Testis (tissue), 3 donors: ENCODE results near the gene CZIB. TPM values are rescaled to one million over a fixed set of nuclear protein-coding genes. Genes with fewer than 3 reads are reported as not detected.

Experiments
- DNase-seq: peaks from one replicate; pipeline ENCODE4 v3.0.0-alpha.2; 2019
- H3K27ac ChIP-seq, 2 donors: fragments of 200-600 bp; sonication (generic); one replicate each; pipeline ENCODE4 v1.5.1; 2019
- H3K27me3 ChIP-seq: fragments of 200-600 bp; sonication (generic); one replicate; pipeline ENCODE4 v1.5.1; 2019
- H3K36me3 ChIP-seq: fragments of 200-600 bp; sonication (generic); one replicate; pipeline ENCODE4 v1.5.1; 2017; ENCODE audit warnings: low read depth; ENCODE audit errors: missing control alignments
- H3K4me1 ChIP-seq: fragments of 200-600 bp; sonication (generic); one replicate; pipeline ENCODE4 v1.5.1; 2019
- H3K4me3 ChIP-seq, 2 donors: fragments of 200-600 bp; sonication (generic); one replicate each; pipeline ENCODE4 v1.5.1; 2017 to 2019
- H3K9me3 ChIP-seq: fragments of 200-600 bp; sonication (generic); one replicate; pipeline ENCODE4 v1.5.1; 2017
- POLR2A ChIP-seq: fragments of 450-650 bp; IDR thresholded peaks from one replicate; pipeline ENCODE4 v1.6.1; 2017; ENCODE audit warnings: antibody characterized with exemption, mild to moderate bottlenecking, moderate library complexity
- WGBS, 2 donors: methylation state at CpG; one replicate each; pipeline ENCODE4 v1.1.5; 2018; 5-methylcytosine and 5-hydroxymethylcytosine counted together
- intact Hi-C: fragments of 100-400 bp; cut with DNase I; formaldehyde crosslinking; loops from one replicate; pipeline ENCODE4 v1.15.1; 2023; ENCODE audit warnings: low total_unique reads
- polyA plus RNA-seq: library from polyadenylated mRNA; stranded (reverse); fragments of 350-450 nt; fragmentation: Illumina TruSeq; extraction: RNeasy Lipid Tissue Mini Kit (QIAGEN cat#74804); gene quantifications from one replicate; pipeline ENCODE4 v1.2.3, GENCODE V29; 2014; ENCODE audit warnings: low read depth, low replicate concordance; ENCODE audit not compliant: insufficient read depth
- total RNA-seq, 2 donors: library from RNA; depleted of rRNA; stranded (reverse); fragments of >200 nt; gene quantifications; one replicate each; pipeline ENCODE4 v1.2.3, GENCODE V29; 2016
- TF ChIP-seq, protein P1 (sequence below), 3 experiments: fragments of 450-650 bp in 2 of 3; fragments of 200-600 bp in 1 of 3; sonication (generic) in 1 of 3; IDR thresholded peaks; one replicate each; pipeline ENCODE4 v1.5.1; 2016 to 2019; ENCODE audit warnings: antibody characterized with exemption in 3 of 3, mild to moderate bottlenecking in 2 of 3, moderate library complexity in 1 of 3

Gene CZIB
- total and polyA plus RNA-seq, 3 donors from 2014 or later: 55.0 to 97.2 (median 55.4) TPM

DNA sequence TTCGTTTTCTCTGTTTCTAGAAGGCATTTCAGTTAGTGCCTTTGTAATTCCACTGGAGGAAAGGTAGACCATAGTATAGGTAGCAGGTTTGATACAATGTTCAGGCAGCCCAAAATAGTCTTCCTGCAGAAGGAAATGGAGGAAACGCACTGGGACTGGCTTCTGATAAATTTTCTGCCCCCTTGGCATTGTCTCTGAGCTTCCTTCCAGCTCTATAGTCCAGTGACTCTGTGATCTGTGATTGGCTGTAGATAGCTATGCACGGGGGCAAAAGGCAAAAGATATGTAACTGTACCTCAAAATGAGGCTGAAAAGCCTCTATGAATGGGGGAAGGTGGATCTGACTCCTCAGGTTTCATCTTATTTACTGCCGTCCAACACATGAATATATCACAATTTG is 23.7 kb upstream of the CZIB start:
- Histone ChIP-seq H3K4me1 (peaks cover under 1% of the 10 kb centered on the region), H3K9me3 (no peaks in the 10 kb centered on the region), H3K27me3 (no peaks in the 10 kb centered on the region), H3K36me3 (no peaks in the 10 kb centered on the region), H3K27ac (no peak overlapping the region), H3K4me3 (no peak overlapping the region)
- TF ChIP-seq, protein P1, sequence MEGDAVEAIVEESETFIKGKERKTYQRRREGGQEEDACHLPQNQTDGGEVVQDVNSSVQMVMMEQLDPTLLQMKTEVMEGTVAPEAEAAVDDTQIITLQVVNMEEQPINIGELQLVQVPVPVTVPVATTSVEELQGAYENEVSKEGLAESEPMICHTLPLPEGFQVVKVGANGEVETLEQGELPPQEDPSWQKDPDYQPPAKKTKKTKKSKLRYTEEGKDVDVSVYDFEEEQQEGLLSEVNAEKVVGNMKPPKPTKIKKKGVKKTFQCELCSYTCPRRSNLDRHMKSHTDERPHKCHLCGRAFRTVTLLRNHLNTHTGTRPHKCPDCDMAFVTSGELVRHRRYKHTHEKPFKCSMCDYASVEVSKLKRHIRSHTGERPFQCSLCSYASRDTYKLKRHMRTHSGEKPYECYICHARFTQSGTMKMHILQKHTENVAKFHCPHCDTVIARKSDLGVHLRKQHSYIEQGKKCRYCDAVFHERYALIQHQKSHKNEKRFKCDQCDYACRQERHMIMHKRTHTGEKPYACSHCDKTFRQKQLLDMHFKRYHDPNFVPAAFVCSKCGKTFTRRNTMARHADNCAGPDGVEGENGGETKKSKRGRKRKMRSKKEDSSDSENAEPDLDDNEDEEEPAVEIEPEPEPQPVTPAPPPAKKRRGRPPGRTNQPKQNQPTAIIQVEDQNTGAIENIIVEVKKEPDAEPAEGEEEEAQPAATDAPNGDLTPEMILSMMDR (IDR thresholded peaks at IDR 0.05): no peak
- TF ChIP-seq POLR2A: no peak
- 50 to 63% methylated on average over 4 of the region's 4 CpGs for WGBS, 2 donors
- intact Hi-C loops: no loop called here
- no peak for DNase-seq

DNA sequence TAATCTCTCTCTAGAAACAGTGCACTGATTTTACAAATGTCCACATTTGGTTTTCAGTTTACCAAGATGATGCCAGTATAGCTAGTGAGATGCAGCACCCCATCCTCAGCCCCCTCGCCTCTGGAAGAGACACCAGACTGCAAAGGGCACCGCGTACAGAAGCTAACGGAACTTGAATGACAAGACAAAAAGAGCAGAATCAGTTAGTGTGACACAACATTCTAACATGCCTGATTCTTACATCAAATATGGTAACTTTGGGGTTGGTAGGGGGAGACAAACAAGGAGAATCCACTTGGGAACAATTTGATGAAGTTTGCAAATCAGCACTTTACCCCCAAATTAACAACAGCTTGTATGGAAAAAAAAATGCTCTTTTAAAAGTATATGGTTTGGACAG is 21.9 kb upstream of the CZIB start:
- TF ChIP-seq, protein P1 (IDR thresholded peaks at IDR 0.05): no peak
- no peak for TF ChIP-seq POLR2A
- 54 to 79% methylated on average over 4 of the region's 4 CpGs for WGBS, 2 donors

DNA sequence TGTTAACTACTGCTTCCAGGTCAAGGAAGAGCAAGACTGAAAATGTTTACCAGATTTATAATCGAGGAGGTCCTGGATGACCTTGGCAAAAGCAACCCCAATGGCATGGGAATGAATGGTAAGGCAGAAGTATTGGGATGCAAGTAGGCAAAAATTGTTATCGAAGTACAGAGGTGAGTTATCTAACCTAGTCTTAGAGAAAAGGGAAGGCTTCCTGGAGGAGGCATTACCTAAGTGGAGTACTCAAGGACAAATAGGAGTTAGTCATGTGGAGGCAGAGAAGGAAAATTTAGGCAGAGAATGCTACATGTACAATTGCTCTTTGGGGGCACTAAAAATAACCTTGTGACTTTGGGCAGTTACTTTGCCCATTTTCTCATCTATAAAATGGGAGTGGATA is 21.4 kb upstream of the CZIB start:
- H3K27me3 ChIP-seq: no peaks in the 10 kb centered on the region
- 77 to 81% methylated on average over 2 of the region's 2 CpGs for WGBS, 2 donors
- H3K4me3 ChIP-seq: no peak overlapping the region
- intact Hi-C loops: no loop called here
- no peaks in the 10 kb centered on the region for H3K36me3 ChIP-seq
- no peak for TF ChIP-seq POLR2A
- TF ChIP-seq, protein P1 (IDR thresholded peaks at IDR 0.05): no peak
- DNase-seq: no peak
- H3K4me1 ChIP-seq: peaks cover 10% of the 10 kb centered on the region
- no peak overlapping the region for H3K27ac ChIP-seq
- H3K9me3 ChIP-seq: no peaks in the 10 kb centered on the region

More for the DNA sequence above, 21.9 kb upstream of the CZIB start:
- H3K4me3 ChIP-seq: no peak overlapping the region
- intact Hi-C loops: no loop called here
- no peaks in the 10 kb centered on the region for H3K36me3 ChIP-seq
- no peak for DNase-seq
- H3K4me1 ChIP-seq: peaks cover 6% of the 10 kb centered on the region
- H3K27ac ChIP-seq: no peak overlapping the region
- no peaks in the 10 kb centered on the region for H3K27me3 ChIP-seq
- H3K9me3 ChIP-seq: no peaks in the 10 kb centered on the region

DNA sequence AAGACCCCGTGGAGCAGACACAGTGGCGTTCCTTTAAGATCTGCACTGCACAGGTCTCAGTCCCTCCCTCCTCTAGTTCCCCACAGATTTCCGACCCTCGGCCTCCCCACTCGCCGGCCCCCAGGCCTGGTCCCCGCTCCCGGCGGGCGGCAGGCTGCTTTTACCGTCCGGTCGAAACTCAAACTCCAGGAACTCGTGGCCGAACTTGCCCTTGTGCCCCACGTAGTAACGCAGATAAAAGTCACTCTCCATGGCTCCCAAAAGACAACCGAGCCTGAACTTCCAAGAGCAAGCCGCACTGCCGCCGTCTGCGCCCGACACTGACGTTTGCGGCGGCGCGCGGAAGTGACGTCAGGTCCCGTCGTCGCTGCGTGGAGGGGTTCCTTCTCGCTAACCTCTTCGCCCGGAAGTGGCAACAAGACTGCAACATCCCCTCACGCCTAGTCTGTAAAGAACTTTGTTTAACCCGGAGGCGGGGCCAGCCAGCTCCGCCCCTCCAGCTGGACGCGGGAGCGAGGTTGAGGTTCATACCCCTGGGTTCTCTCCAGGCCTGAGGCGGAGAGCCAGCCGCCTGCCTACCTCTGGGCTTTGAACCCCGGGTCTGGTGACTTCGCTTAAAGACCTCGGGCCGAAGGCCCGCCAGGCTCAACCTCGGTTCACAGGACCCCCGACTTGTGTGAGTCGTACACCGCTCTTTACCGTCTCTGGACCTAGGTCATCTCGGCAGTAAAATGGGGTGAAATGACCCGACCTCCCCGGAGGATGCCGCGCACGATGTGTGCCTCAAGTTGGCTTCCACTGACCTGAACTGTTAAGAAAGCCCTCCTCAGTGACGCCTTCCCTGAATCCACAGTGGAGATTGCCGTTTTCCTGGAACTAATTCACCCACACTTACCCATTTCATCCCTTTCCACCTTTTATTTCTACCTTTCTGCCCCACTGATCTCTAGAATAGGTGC is 18.0 kb upstream of the CZIB start, which contains the start of gene MAGOH:
Gene MAGOH (minus strand): TSS at position 322 of the 959 bp plus-strand sequence. CDS start 70 bp downstream, at position 252.
- intact Hi-C loops: no loop called here
- TF ChIP-seq POLR2A: no peak
- TF ChIP-seq, protein P1 (IDR thresholded peaks at IDR 0.05): no peak
- no peaks in the 10 kb centered on the region for H3K9me3 ChIP-seq
- H3K27ac ChIP-seq: peak within 1 kb of the TSS; percentile 78 to 79
- peaks cover 10% of the 10 kb centered on the region for H3K4me1 ChIP-seq
- 3 to 8% methylated on average over 31 to 64 of the region's 64 CpGs for WGBS, 2 donors
- H3K36me3 ChIP-seq: no peaks in the 10 kb centered on the region
- DNase-seq: peak; percentile 96
- peak within 1 kb of the TSS; percentile 90 to 99 for H3K4me3 ChIP-seq
- H3K27me3 ChIP-seq: no peaks in the 10 kb centered on the region
